Spleen (tissue), 7 donors: ENCODE measurements around the gene AOAH.

Source experiments
- CTCF ChIP-seq, 11 experiments: fragments of 200-600 bp in 7 of 11; fragments of 450-650 bp in 4 of 11; sonication (generic) in 4 of 11; IDR thresholded peaks in 8 of 11; conservative IDR thresholded peaks in 3 of 11; 1 replicate in 7 of 11; 2 replicates in 4 of 11; pipeline versions ENCODE4 v1.4.0 to v1.8.0; 2016 to 2021; ENCODE audit warnings: antibody characterized with exemption in 11 of 11, inconsistent platforms in 4 of 11, mild to moderate bottlenecking in 1 of 11
- POLR2AphosphoS5 ChIP-seq, 3 donors: sonication (generic); formaldehyde crosslinking; IDR thresholded peaks; one replicate each; pipeline ENCODE4 v1.5.1; 2017; ENCODE audit warnings: antibody characterized with exemption in 3 of 3
- donor health status: DM: no; HTN: no; CAD: no; lungs with moderate emphysema.
- donor health status: DM: no; HTN: no; CAD: no.
- donor health status: DM: no; HTN: no; CAD: no.

- TF ChIP-seq POLR2AphosphoS5 (IDR thresholded peaks at IDR 0.05) (peak in 2 of 3 donors; percentile 25 to 38), CTCF (IDR thresholded peaks at IDR 0.05 in 8 of 11, conservative IDR thresholded peaks at IDR 0.05 in 3 of 11) (no peak)
These were observed 2.0 kb upstream of the AOAH start for GRCh38 chr7:36726311-36726710.
